PC-9 (cell line): ENCODE data around the gene TH.

ENCODE experiments used
- CTCF ChIP-seq: fragments of 200-600 bp; sonication (generic); conservative IDR thresholded peaks from 2 replicates; pipeline ENCODE4 v1.6.1; 2017; ENCODE audit warnings: mixed run types, antibody characterized with exemption, mild to moderate bottlenecking, moderate library complexity
- EZH2 ChIP-seq: fragments of 200-600 bp; sonication (generic); IDR thresholded peaks from 2 replicates; pipeline ENCODE4 v1.8.0; 2017; ENCODE audit warnings: antibody characterized with exemption, low read depth

- TF ChIP-seq CTCF (no peak), EZH2 (no peak)
Observed at GRCh38 chr11:2182075-2182474, 10.5 kb upstream of the TH start.
